Bronchial epithelial cell (primary cell): Measurements from ENCODE around the gene PCDHGA12. TPM values are rescaled to one million over a fixed set of nuclear protein-coding genes. Genes with fewer than 3 reads are reported as not detected.
A peak's percentile ranks its signal among the peaks of the same experiment; 100 is the strongest.

Experiments
- DNase-seq: peaks from one replicate; pipeline ENCODE4 v3.0.0-alpha.2; 2010; ENCODE audit warnings: low read depth
- FAIRE-seq: peaks from 2 replicates; lab custom pipeline; 2011; peaks lifted over from hg19 to GRCh38; lab: Jason Lieb, UNC
- H3K27me3 ChIP-seq: 2 replicates; pipeline ENCODE4 v1.5.1; 2011; ENCODE audit warnings: low read length; ENCODE audit not compliant: control insufficient read depth, insufficient read depth
- H3K36me3 ChIP-seq: 2 replicates; pipeline ENCODE4 v1.5.1; 2011; ENCODE audit warnings: low read length; ENCODE audit not compliant: control insufficient read depth, insufficient read depth
- H3K4me3 ChIP-seq: 2 replicates; pipeline ENCODE4 v1.5.1; 2011; ENCODE audit warnings: mild to moderate bottlenecking, low read depth, low read length, control low read depth
- CTCF ChIP-seq: IDR thresholded peaks from 2 replicates; pipeline ENCODE4 v1.5.1; 2011; ENCODE audit warnings: mild to moderate bottlenecking, moderate library complexity, low read length, control low read depth, inconsistent platforms; ENCODE audit not compliant: insufficient read depth, severe bottlenecking
- total RNA-seq: library from RNA; depleted of rRNA; stranded (reverse); fragments of >200 nt; gene quantifications from 2 replicates; pipeline ENCODE4 v1.2.1, GENCODE V29; 2014

PCDHGA12 gene
- 0.79 and 1.4 TPM in 2 replicates for total RNA-seq

GRCh38 chr5:141430332-141431113 is at the start of gene PCDHGA12:
PCDHGA12 (plus strand) TSS chr5:141430507; CDS start chr5:141430760, 253 bp downstream.
- H3K36me3 ChIP-seq = no peaks in the 10 kb centered on the region
- peak; percentile 45 for TF ChIP-seq CTCF
- peak within 1 kb of the TSS; percentile 31 for H3K4me3 ChIP-seq
- FAIRE-seq (no peak), DNase-seq (peak; percentile 72)
- H3K27me3 ChIP-seq = peaks cover 2% of the 10 kb centered on the region

GRCh38 chr5:141382469-141383294 is 47.6 kb upstream of the PCDHGA12 start, which contains the start of gene PCDHGA7:
PCDHGA7 (plus strand) TSS chr5:141382742; CDS start chr5:141382900, 158 bp downstream.
- peak; percentile 12 for DNase-seq

GRCh38 chr5:141383345-141383744 is 47.0 kb upstream of the PCDHGA12 start:
- FAIRE-seq = no peak
- no peak for DNase-seq
- no peaks in the 10 kb centered on the region for H3K36me3 ChIP-seq
- no peaks in the 10 kb centered on the region for H3K27me3 ChIP-seq
- no peak for TF ChIP-seq CTCF
- no peak overlapping the region for H3K4me3 ChIP-seq

More at GRCh38 chr5:141382469-141383294, 47.6 kb upstream of the PCDHGA12 start, which contains the start of gene PCDHGA7:
- no peak for FAIRE-seq
- no peaks in the 10 kb centered on the region for H3K36me3 ChIP-seq
- no peaks in the 10 kb centered on the region for H3K27me3 ChIP-seq
- peak; percentile 29 for TF ChIP-seq CTCF
- peak within 1 kb of the TSS; percentile 27 for H3K4me3 ChIP-seq

- no peak for FAIRE-seq
Observed at GRCh38 chr5:141384471-141385267, 45.6 kb upstream of the PCDHGA12 start.

More at GRCh38 chr5:141384471-141385267, 45.6 kb upstream of the PCDHGA12 start:
- Histone ChIP-seq H3K36me3 (no peaks in the 10 kb centered on the region), H3K27me3 (no peaks in the 10 kb centered on the region), H3K4me3 (no peak overlapping the region)
- no peak for DNase-seq
- TF ChIP-seq CTCF = no peak
